GM18498 (cell line): ENCODE results near the gene ANK3.
A peak's percentile ranks its signal among the peaks of the same experiment; 100 is the strongest.

Experiments
- ATAC-seq: cut with Tn5 transposase; IDR thresholded peaks from one replicate; pipeline ENCODE4 v1.9.1; 2021; ENCODE audit warnings: mild to moderate bottlenecking, moderate library complexity; ENCODE audit not compliant: unreplicated experiment

Gene ANK3

DNA sequence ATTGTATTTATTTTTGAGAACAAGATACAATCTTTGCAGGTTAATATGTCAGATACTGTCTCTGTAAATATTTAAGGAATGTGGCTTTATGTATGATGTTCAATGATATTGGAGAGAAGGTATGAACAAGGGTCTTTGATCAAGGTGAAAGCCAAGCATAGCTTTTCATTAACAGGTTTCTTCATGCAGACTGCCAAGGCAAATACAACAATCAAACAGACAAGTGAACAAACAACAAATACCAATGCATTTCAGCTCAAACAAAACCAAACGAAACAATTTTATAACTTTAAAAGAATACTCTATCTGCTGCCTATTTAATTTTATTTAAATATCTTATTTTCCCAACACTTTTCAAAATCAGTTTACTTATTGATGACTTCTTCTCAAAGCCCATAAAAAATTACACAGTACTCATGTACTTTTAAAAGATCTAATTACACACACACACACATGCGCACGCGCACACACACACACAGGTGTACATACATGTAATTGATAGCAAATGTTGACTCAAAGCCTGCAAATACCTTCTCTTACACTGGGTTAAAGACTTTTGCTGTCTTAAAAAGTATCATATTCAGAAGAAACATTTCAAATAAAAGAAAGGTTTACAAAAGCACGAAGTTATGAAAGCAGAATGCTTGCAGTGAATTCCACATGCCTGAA is 282.2 kb downstream of the ANK3 start:
- no peak for ATAC-seq

DNA sequence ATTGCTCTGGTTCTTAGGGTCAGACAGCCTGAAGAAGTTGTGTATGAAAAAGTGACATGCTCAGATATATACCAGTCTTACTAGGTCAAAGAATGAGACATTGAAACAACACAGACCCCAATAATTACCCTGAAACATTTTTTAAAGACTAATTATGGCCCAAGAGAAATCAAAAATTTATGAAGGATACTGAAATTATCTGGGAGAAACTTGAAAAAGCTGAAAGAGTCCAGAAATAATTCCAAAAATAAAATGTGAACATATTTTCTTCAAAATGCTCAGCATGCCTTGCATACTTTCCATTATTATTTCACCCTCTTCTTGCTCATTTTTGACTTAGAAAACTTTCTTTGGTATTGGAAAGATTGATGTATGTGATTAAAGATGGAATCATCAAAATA is 284.4 kb downstream of the ANK3 start:
- ATAC-seq = no peak

DNA sequence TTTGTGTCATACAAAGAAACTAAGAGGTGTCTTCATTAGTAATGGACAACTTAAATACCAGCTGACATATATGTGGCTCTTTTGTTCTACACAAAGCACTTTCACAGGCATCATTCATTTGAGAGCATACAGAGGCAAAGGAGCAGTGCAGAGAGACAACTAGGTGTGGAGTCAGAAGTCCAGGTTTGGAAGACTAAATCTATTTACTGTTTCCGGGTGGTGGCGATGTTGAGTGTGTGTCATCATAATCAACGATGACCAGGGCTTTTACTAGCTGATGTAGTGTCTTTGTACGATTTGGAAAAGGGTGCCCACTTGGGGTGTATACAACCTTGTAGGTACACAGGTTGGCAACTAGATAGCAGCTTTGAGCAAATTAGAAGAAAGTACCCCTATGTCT is 287.9 kb downstream of the ANK3 start:
- ATAC-seq = no peak

DNA sequence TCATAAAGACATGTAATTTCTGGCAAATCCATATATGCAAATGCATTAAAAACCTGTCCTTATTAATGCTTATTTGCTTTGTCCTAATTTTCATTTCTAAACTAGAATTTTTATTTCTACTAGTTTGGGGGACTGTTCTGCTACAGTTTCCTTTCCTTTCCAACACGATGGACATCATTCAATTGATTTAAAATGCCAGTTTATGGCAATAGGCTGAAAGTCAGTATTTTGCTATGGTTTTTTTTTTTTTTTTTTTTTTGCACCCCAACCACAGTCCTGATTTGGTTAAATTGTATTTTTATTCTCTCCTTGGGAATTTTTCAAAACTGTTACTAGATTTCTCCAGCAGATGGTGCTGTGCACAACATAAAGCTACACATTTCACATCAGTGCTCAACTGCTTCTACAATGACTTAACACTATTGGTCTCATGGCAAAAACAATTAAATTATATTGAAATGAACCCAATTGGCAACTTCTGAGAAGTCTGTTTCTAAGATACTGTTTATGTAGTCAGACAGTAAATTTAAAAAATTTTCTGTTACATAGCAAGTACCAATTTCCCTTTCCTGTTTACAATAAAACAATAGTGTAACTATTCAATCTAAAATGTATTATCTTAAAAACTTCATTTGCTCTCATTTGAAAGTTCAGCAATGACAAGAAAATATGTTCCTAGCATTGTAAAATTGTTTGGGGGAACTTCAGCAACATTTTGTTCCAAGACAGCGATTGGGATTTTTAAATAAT is 289.5 kb downstream of the ANK3 start:
- ATAC-seq = no peak

DNA sequence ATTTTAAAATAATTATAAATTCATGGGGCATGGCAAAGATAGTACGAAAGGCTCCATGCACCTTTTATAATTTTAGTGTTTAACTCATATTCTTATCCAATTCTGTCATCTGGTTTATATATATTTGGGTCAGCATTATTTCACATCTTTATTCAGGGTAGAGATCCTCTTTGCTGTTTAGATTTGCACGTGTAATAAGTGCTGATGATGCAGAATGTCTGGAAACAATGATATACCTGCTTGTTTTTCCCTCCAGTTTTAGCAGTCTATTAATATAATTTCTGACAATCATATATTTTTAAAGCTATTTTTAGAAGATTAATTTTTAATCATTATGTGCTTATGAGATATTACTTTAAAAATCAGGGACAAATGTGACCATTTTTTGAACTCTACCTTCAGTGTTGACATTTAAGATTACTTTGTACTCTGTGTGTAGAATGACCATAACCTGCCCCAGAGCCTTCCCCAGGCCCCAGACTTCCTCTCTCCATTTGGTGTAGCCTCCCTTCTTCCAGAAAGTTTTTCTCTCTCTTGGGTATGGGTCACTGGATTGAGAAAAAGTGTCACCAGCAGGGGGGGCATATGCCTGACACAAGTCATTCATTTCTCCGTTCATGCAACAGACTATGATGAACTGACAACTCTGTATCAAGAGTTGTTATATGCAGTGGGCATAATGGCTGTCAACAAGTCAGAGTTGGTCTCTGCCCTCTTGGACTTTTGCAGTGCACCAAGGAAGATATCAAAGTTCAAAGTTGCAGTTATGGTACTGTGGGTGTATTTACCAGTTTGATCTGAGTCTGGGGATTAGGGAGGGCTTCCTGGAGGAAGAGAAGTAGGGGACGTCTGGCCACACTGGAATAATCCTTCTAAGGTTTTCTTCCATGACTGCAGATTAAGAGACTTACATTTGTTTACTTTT is 290.7 kb downstream of the ANK3 start:
- ATAC-seq = no peak

DNA sequence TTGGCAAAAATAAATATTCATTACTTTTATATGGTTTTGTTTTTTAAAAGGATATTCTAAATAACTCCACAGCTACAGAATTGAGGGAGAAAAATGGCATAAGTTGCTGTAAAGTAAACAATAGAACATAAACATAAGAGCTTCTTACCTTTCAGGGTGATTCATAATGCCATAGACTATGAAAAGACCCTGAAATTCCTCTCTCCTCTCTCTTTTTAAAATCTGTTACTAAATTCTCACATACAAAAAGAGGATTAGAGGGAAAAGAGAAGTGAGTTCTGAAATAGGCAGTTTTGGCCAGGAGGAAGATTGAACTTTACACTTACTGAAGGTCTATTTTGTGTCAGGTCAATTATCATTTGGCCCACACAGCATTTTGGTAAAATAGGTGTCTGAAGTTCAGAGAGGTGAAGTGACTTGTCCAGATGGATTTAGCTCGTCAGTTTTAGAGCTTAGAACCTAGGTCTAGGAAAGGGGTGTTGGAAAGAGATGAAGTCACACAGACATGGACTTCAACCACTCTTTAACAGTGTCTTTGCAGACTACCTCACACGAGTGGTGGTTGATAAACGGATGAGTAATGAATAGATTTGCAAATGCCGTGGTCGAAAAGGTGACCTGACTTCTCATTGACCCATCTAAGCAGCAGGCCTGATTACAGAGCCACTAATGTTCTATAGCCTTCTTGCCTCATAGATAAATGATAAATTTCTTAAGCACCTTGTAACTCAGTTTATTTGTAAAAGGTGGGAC is 292.7 kb downstream of the ANK3 start:
- peak; percentile 87 for ATAC-seq

DNA sequence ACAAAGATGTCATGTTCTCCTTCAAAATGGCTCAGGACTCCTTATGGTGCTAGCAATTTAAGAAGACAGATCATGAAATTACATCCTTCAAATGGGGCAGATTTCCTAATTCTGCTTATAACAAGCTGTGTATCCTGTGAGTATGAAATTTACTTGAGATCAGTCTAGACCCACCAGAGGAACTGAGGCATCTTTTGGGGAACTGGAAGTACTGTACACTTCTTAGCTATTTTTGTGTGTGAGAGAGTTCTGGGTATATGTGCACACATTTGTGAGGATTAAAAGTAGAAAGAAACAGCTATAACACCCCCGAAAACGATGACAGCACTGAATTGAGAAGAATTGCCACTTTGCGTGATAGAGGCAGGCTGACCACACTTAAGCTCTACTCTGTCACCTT is 296.4 kb downstream of the ANK3 start:
- peak; percentile 71 for ATAC-seq

DNA sequence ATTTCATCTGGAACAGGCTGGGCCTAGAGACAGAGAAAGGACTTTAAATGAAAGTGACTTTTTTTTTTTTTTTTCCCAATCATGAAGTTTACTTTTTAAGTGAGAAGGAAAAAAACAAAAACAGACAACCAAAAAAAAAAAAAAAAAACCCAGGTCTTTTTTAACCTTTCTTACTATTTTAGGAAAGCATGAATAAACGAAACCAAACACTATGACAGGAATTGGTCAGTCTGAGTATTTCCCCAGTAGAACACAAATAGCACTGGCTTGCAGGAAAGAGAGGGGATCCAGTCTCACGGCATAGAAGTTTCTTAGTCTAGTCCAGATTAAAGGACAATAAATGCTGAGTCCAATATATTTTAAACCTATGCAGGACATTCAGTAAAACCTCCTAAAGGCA is 302.8 kb downstream of the ANK3 start:
- peak; percentile 75 for ATAC-seq

DNA sequence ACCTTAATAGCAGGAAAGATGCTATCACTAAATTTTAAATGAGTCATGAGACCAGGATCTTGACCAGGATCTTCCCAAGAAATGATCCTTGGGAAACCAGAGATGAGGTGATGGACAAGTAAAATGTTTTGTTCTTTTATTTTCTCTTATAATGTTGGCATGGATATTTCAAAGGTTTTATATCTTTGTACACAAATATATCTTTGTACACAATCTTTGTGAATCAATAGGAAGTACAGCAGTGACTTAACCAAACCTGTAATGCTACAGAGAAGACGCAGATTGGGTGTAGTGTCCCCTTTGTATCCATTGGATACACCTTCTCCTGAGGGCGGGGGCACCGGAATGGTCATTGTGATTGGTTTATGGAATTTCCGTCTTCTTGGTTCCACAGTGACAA is 303.3 kb downstream of the ANK3 start:
- ATAC-seq = no peak

DNA sequence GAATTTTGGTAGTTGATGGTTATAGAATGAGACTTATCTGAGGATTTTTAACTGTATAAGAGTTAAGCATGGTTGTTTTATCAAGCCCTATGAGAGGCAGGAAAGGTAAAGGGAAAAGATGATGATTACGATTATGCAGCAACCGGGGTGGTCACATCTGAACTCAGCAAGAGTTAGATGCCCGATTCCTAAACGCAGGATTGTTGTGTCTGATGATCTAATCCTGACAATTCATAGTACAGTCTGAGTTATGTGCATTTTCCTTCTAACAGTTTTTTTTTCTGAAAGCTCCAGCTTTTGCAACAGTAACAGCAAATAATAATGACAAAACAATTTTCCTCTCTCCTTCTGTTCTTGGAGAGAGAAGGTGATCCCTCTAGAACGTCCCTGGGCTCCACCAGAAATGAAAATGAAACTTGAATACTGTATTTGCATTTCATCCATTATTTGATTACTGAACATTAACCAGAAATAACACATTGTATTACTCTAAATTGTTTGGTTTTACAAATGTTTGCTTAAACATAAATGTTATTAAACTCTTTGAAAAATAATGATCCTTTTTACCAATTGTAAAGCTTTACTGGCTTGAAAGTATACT is 306.8 kb downstream of the ANK3 start:
- no peak for ATAC-seq

DNA sequence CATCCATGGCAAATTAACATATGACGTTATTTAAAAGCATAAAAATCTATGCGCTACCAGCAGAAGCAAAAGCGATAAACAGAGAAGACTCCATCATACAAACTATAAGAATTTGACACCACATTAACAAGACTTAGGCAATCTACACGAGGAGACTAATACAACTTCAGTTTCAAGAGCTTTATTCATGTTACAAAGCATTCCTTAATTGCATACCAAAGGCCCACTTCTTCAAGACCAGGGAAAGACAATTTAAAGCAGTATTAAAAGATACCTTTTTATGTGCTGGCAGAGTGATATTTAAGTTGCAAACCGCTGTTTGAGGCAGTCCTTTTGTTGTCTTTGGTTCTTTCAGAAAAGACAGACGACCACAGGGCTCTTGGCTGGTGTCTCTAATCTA is 307.3 kb downstream of the ANK3 start:
- ATAC-seq = no peak

DNA sequence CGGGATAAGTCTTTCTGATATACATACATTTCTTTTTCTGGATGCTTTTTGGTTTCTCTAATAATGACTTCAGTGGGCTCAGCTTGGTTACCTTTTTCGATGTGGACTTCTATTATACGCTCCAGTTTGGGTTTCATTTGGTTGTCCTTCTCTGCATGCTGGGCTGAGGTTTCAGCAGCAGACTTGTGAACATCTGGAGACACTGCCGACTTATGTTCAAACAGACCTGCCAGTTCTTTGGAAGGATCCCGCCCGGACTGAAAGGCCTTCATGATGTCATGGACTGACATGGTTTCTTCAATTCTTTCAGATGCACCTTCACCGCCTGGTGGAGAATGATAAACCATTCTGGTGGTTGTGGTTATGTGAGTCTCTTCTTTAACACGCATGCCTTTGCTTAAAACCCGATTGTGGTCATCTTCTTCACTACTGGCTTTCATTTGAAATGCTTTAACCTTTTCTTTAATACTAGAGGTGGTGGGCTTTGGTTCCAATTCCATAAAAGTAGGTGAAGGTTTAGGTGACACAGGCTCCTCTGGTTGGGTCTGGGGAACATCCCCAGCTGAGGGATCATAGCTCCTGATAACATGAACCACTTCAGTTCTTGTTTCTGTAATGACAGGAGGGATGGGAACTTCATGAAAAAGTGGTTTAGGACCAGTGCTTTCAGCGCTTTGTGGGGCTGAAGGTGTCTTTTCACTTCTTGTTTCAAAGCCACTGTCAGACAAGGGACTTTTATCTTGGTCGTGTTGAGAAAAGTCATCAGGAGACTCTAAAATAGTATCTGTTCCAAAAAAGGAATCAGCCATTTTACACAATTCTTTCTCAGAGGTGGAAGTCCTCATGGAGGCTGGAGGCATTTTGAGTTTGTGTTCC is 315.7 kb downstream of the ANK3 start:
- ATAC-seq = peak; percentile 90

DNA sequence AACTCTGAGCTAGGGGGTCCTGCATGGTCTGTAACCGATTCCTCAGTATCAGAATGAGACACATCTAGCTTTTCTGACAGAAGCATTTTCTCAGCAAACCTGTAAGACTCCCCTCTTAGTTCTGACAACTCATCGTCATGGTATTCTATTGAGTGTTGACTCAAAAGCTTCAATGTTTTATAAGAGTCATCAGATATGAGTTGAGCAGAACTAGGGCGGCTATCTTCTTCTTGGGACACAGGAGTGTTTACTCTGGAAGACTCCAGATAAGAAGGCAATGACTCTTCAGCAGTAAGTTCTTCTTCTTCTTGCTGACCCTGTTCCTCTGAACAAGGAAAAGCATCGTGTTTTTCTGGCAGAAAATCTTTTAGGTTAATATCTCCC is 316.3 kb downstream of the ANK3 start:
- no peak for ATAC-seq

DNA sequence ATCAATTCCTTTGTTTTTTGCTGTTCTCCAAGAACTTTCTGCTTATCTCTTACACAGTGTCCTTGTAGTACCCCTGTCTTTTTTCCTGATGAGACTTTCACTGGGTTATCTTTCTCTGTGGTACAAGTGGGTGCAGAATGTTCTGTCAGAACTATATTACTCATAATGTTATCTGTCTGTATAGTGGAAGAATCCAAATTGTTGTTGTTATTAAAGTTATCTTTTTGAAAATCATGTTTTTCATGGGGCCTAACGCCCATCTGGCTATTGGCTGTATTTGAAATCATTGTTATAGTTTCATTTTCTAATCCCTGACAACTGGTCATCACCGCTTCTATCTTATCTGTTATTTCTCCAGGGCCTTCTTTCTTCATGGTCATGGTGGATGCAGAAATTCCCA is 320.4 kb downstream of the ANK3 start:
- no peak for ATAC-seq

DNA sequence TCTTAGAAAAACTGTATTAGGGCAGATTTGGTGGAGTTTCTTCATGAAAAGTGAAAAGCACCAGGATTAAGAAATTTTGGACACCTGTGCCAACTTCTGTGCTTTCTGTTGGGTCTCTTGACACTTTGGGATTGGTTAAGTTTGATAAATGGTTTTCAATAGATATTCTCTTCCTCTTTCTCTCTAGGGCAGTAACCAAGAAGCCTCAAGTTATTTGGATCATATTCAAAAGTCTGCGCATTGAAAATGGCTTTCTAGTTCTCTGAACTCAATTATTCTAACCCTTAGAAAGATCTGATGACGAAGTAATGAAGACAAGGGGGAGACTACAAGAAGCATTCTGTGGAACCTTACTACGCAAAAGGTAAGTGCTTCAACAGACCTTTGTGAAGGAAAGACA is 339.3 kb downstream of the ANK3 start:
- no peak for ATAC-seq

DNA sequence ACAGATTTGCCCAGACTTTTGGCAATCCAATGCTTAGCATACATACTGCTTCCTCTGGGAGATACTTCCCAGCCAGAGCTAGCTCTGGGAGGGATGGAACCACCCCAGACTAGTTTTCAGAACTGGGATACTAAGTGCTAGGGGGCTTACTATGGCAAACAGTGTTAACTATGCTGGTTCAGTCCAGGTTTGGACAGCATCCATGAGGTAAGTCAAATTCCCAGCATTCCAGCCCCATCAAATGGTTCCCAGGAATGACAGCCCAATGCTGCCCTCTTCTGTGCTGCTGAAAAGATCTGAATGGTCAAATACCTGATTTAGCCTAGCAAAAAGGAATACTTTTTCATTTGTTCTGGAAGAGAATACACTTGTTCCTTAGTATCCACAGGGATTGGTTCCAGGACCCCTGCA is 341.6 kb downstream of the ANK3 start:
- ATAC-seq = no peak

DNA sequence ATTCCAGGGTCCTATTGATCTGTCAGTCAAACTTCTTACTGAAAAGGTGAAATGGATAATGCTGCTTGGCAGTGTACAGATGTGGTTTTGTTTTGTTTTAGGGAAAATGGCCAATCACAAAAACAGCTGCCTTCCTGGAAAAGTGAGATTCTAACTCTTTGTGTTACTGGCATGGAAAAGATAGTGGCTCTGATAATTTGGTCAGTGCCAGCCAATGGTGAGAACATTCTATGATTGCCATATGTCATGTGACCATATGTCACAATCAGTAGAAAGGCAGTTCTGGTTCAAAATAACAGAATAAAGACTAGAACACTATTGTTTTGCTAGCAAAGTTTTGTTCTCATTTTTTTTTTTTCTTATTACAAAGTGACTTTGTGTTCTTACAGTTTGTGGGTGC is 344.1 kb downstream of the ANK3 start:
- ATAC-seq = no peak

DNA sequence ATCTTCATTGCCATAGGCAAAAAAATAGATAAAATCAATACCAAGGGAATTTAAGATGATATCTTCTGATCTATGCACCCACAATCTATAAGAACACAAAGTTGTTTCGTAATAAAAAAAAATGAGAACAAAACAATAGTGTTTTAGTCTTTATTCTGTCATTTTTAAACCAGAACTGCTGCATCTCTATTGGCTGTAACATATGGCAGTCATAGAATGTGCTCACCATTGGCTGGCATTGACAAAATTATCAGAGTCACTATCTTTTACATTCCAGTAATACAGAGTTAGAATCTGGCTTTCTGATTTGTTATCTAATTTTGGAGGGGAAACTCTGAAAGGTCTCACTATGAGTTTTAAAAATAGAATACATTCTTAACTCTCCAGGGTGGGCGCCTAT is 344.7 kb downstream of the ANK3 start:
- ATAC-seq = no peak

DNA sequence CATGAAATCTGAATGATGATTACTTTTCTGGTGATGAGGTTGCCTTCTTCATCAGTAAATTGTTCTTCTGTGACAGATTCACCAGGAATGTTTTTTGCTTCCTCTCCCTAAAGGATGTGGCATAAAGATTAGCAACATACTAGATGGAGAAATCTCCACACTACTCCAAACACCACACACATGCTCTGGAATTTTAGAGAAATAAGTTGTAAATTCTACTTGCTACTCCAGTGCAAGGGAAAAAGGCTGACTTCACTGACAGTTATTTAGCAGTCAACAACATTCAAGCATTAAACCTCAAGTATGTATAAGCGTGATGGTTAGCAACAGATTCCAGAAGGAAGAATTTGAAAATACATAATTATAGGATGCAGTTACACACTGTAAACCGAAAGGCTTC is 345.4 kb downstream of the ANK3 start:
- ATAC-seq = no peak
